ENCODE data around the gene ESRRG. TPM values are rescaled to one million over a fixed set of nuclear protein-coding genes. Genes with fewer than 3 reads are reported as not detected.

The ESRRG gene
- 14.0 TPM for total RNA-seq
- 0.90 TPM for polyA plus RNA-seq

DNA sequence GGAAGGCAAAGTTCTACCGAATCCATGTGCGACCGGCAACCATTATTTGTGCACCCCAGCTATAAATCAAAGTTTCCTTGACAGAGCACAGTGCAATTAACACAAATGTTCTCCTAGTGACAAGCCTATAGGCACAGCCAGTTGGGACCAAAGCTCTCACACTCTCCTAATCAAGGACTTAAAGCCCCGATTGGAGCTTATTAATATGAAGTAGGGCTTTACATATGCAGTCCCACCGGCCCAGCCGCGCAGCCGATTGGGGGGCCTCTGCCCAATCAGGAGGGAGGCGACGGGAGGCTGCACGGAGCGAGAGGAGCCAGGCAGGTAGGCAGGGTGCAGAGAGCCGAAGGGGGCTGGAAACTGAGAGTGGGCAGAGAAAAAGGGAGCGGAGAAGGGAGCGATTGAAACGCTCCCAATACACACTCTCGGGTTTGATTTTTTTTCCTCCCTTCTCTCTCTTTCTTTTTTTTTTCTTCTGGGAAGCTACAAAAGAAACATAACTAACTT lies at the start of gene ESRRG:
TSS of gene ESRRG (minus strand) at position 156 of the 507 bp plus-strand sequence. CDS start at position 26, 130 bp downstream.
- WGBS = 1% methylated on average over 17 of the region's 17 CpGs
- no peaks in the 10 kb centered on the region for H3K36me3 ChIP-seq (ENCODE audit: insufficient read depth)
- peak; percentile 39 for DNase-seq (ENCODE audit: extremely low spot score)
- H3K4me1 ChIP-seq (ENCODE audit: insufficient read depth) = no peaks in the 10 kb centered on the region
- peak within 1 kb of the TSS; percentile 22 for H3K4me3 ChIP-seq (ENCODE audit: low read depth, low read length)
- H3K27ac ChIP-seq (ENCODE audit: low read depth) = no peak within 1 kb of the TSS

DNA sequence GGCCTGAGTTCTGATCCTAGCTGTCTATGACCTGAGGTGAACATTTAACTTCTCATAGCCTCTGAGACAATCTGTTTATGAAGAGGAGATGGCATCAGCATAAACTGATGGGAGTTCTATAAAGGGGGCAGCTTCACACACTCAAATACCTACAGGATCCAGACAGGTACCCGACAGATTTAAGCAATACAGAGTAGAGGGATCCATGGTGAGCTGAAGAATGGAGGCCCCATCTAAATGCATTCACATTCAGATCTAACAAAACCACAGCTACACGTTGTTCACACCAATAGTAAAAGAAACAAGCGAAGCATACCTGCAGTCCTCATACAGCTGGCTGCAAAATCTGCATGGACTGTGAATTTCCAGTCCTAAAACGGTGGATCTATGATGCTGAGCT lies 48.7 kb upstream of the ESRRG start:
- Histone ChIP-seq H3K4me3 (ENCODE audit: low read depth, low read length) (no peak overlapping the region), H3K27ac (ENCODE audit: low read depth) (no peak overlapping the region), H3K36me3 (ENCODE audit: insufficient read depth) (no peaks in the 10 kb centered on the region), H3K4me1 (ENCODE audit: insufficient read depth) (no peaks in the 10 kb centered on the region)
- no peak for DNase-seq (ENCODE audit: extremely low spot score)
- WGBS = 69% methylated on average over 4 of the region's 4 CpGs

DNA sequence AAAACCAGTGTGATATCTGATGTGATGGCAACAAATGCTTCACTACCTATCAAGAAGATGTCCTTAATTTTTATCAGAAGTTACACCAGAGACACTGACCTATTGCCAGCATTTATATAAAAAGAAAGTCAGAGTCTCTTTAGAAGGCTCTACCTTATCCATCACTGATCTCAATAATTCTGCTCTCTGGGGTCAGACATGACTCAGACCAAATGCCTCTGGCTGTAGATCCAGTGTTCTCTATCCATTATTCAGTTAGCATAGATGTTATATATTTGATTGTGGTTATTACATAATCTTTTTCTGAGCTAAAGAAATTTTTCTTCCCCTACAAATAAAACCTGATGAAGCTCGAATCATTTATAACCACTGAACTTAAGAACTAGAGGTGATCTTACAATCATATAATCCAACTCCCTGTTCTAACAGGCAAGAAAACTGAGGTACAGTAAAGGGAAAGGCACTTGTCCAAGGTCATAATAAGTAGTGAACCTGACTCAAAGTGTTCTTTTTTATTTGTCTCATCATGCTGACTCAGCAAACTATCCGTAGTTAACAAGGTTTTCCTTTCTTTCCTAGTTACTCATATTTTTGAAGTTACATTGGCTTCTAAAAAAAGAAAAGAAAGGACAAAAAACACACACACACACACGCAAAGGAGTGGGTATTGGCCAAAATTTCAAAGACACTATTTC lies 43.6 kb upstream of the ESRRG start:
- H3K4me3 ChIP-seq (ENCODE audit: low read depth, low read length) = no peak overlapping the region
- DNase-seq (ENCODE audit: extremely low spot score) = no peak
- WGBS = 53% methylated on average over 3 of the region's 3 CpGs
- no peak overlapping the region for H3K27ac ChIP-seq (ENCODE audit: low read depth)
- H3K36me3 ChIP-seq (ENCODE audit: insufficient read depth) = no peaks in the 10 kb centered on the region
- no peaks in the 10 kb centered on the region for H3K4me1 ChIP-seq (ENCODE audit: insufficient read depth)

DNA sequence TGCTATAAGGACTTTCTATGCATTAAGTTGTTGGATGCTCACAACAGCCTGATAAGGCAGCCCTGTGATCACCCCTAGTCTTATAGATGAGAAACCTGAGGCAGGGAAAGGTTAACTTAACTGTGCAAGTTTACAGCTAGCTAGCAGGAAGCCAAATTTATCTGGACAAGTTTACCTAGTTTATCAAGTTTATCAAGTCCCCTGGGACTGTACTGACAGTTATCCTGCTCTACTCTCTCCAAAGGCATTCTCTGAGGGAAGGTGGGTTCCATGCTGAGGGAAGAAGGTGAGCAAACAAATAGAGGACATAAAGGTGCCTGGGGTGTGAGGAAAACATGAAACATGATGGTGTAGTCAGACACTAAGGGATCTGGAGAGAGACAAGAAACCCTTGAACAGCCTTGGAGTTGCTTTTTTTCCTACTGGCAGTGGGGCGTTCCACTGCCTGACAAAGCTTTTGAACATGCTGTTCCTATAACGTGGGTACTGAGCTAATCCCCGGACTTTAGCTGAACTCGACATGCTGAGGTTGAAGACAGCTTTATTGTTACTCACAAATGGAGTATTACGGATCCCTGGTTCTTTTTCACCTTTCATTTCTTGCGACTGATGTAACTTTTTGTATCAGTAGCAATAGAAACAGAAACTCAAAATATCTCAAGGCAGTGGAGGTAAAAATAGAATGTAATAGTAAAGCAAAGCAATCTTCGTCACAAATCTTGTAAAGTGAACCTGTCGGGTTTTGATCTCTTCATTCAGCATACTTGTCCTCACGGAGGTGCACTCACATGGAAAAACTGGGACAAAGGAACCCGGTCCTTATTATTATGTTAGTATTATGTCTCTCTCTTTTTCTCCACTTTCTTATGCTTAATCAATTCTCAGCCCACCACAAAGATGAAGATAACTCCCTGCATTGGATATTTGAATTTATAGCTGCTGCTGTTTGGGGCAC lies 42.4 kb upstream of the ESRRG start:
- no peak overlapping the region for H3K4me3 ChIP-seq (ENCODE audit: low read depth, low read length)
- WGBS = 29% methylated on average over 10 of the region's 10 CpGs
- H3K36me3 ChIP-seq (ENCODE audit: insufficient read depth) = no peaks in the 10 kb centered on the region
- no peak for DNase-seq (ENCODE audit: extremely low spot score)
- H3K4me1 ChIP-seq (ENCODE audit: insufficient read depth) = no peaks in the 10 kb centered on the region
- H3K27ac ChIP-seq (ENCODE audit: low read depth) = no peak overlapping the region

DNA sequence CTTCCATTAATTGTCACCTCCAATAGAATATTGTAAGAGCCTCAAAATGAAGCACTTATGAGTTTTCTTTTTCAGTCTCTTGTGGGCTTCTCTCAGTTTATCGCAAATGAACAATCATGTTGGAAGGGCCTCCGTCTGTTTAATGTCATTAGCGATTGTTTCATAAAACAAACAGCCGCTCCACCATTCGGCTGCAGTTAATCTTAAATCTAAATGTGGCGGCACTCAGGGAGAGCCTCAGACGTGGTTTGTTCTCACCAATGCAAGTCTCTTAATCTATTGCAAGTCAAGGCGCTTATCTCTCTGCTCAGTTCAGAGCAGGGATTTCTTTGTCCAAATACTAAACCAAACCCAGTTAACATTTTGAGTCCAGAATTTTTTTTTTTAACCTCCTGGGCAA lies 34.9 kb upstream of the ESRRG start:
- WGBS = 37% methylated on average over 8 of the region's 8 CpGs
- DNase-seq (ENCODE audit: extremely low spot score) = no peak
- Histone ChIP-seq H3K4me3 (ENCODE audit: low read depth, low read length) (no peak overlapping the region), H3K36me3 (ENCODE audit: insufficient read depth) (no peaks in the 10 kb centered on the region), H3K27ac (ENCODE audit: low read depth) (no peak overlapping the region), H3K4me1 (ENCODE audit: insufficient read depth) (no peaks in the 10 kb centered on the region)

DNA sequence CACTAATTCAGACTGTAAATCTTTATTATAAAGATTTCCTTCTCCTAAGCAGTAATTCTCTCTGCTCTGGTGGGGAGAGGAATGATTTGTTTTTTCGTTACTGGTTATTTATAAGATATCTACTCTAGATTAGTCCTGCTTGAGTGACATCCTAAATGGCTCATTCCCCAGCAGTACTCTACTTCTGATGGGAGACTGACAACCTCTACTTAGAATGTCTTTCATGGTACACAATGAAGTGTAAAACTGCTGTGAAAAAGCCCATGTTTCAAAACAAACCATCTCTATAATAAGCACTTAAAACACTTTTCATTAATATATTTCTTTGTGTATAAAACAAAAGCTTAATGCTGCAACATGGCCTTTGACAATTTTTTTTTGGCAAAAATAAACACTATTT lies 33.9 kb upstream of the ESRRG start:
- H3K4me1 ChIP-seq (ENCODE audit: insufficient read depth) = no peaks in the 10 kb centered on the region
- H3K27ac ChIP-seq (ENCODE audit: low read depth) = no peak overlapping the region
- no peaks in the 10 kb centered on the region for H3K36me3 ChIP-seq (ENCODE audit: insufficient read depth)
- no peak for DNase-seq (ENCODE audit: extremely low spot score)
- H3K4me3 ChIP-seq (ENCODE audit: low read depth, low read length) = no peak overlapping the region
- 81% methylated on average over 1 of the region's 1 CpG for WGBS

DNA sequence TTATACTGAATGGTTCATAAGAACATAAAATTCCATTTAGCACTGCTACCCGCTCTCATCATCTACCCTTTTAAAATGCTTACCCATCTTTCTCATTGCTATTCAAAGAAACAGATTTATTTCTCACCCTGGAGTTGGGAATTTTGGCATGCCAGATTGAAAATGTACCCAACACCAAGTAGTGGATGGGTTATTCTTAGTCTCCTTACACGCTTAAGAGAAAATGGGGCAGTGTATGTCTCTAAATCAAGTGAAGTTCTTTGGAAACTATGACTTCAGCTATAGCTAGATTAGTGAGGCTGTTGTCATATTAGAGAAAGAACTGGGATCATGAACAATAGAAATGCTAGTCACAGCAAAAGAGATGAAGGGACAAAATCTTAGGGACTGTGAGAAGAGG lies 27.7 kb upstream of the ESRRG start:
- WGBS = 89% methylated on average over 2 of the region's 2 CpGs
- H3K4me1 ChIP-seq (ENCODE audit: insufficient read depth) = no peaks in the 10 kb centered on the region
- H3K27ac ChIP-seq (ENCODE audit: low read depth) = no peak overlapping the region
- H3K4me3 ChIP-seq (ENCODE audit: low read depth, low read length) = no peak overlapping the region
- no peaks in the 10 kb centered on the region for H3K36me3 ChIP-seq (ENCODE audit: insufficient read depth)
- DNase-seq (ENCODE audit: extremely low spot score) = no peak

DNA sequence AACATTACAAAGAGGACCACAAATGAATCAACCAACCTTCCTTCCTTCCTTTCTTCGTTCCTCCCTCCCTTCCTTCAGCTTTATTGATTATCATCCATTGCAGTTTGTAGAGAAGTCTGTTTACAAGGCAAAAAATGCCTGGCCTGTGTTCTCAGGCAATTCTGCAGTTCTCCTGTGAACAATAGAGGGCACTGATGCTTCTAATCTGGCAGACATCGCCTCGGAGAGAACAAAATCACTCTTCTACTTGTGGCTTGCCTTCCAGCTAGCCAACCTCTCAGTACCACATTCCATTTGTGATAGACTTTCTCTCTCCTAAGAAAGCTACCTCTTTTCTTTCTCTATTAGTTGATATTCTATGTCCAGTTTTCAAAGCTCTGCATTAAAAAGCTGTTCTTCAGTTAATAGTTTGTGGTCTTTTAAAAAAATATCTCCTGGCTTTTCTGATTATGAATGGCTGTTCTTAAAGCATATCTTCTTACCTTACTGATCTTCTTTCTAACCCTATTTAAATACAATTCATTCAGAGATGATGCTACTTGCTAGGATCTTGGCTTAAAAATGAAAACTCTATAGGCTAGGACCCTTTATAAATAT lies 26.9 kb upstream of the ESRRG start:
- Histone ChIP-seq H3K27ac (ENCODE audit: low read depth) (no peak overlapping the region), H3K4me3 (ENCODE audit: low read depth, low read length) (no peak overlapping the region), H3K4me1 (ENCODE audit: insufficient read depth) (no peaks in the 10 kb centered on the region), H3K36me3 (ENCODE audit: insufficient read depth) (no peaks in the 10 kb centered on the region)
- 9% methylated on average over 3 of the region's 3 CpGs for WGBS
- DNase-seq (ENCODE audit: extremely low spot score) = peak; percentile 31

DNA sequence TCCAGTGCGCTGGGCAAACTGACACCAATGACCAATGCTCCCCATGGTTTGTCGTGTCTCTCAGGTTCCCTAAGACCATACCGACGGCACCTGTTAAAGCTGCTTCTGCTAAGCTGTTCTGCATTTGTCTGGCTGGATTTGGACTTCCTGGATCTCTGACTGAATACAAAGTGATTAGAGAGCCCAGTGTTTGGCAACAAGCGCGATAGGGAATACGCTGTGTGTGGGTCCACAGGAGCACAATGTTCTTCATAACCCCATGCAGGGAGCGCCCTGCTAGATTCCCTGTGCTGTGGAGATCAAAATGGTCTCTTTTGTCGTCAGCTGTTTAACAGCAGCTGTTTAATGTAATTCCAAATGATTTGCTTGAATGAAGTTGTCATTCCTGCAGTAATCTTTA lies 26.0 kb upstream of the ESRRG start:
- Histone ChIP-seq H3K4me3 (ENCODE audit: low read depth, low read length) (no peak overlapping the region), H3K4me1 (ENCODE audit: insufficient read depth) (no peaks in the 10 kb centered on the region), H3K36me3 (ENCODE audit: insufficient read depth) (no peaks in the 10 kb centered on the region), H3K27ac (ENCODE audit: low read depth) (no peak overlapping the region)
- WGBS = 89% methylated on average over 9 of the region's 9 CpGs
- no peak for DNase-seq (ENCODE audit: extremely low spot score)

DNA sequence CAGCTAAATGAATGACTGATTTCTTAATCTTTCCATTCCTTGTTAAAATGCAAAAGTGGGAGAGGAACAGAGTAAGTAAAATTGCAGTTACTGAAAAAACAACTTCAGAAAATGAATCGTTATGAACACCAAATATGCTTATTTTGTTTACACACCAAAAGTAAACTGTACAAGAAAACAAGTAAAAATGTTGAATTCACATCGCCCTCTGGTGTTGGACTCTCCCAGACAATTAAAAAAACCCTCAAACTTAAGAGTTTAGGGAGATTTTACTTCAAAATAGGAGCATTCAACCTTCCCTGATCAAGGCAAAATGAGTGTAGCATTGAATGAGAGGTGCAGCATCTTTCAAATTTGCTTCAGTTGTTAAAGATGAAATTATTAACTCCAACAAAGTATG lies 19.4 kb upstream of the ESRRG start:
- Histone ChIP-seq H3K36me3 (ENCODE audit: insufficient read depth) (no peaks in the 10 kb centered on the region), H3K4me3 (ENCODE audit: low read depth, low read length) (no peak overlapping the region), H3K4me1 (ENCODE audit: insufficient read depth) (no peaks in the 10 kb centered on the region), H3K27ac (ENCODE audit: low read depth) (no peak overlapping the region)
- WGBS = 54% methylated on average over 2 of the region's 2 CpGs
- DNase-seq (ENCODE audit: extremely low spot score) = no peak

DNA sequence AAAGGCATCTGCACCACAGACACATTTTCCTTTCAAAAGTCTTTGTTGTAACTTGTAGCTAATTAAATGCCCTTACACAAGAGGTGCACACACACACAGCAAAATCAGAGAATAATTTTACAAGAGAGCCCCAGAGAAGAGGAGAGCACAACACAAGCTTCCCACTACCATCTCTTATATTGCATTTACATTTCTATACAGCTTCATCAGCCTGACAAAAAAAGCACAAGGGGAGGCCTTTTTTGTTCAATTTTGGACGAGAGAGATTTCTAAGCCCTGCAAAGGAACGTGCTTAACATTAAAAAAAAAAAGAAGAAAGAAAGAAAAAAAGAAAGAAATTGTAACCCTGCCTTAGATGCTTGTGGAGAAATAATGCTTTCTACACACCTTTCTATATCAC lies 17.1 kb upstream of the ESRRG start:
- H3K4me1 ChIP-seq (ENCODE audit: insufficient read depth) = no peaks in the 10 kb centered on the region
- no peak for DNase-seq (ENCODE audit: extremely low spot score)
- no peak overlapping the region for H3K27ac ChIP-seq (ENCODE audit: low read depth)
- no peak overlapping the region for H3K4me3 ChIP-seq (ENCODE audit: low read depth, low read length)
- H3K36me3 ChIP-seq (ENCODE audit: insufficient read depth) = no peaks in the 10 kb centered on the region
- 43% methylated on average over 2 of the region's 2 CpGs for WGBS

DNA sequence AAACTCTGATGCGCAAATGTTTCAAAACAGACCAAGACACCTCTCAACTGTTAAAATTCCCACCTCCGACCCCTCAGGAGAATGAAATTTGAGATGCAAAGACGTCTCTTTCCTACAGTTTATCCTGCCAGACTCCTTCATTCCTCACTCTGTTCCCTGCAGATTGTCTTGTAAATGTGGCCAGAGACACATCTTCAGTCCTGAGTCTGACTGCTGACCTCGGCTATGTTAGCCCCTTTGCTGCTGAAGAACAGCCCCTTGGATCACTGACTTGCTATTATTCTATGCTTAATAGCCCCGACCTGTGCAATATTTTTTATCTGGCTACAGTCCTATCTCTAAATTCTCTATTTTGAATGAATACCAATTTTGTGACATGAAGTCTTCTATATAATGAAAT lies 16.6 kb upstream of the ESRRG start:
- no peak overlapping the region for H3K27ac ChIP-seq (ENCODE audit: low read depth)
- 49% methylated on average over 5 of the region's 5 CpGs for WGBS
- H3K4me1 ChIP-seq (ENCODE audit: insufficient read depth) = no peaks in the 10 kb centered on the region
- no peak for DNase-seq (ENCODE audit: extremely low spot score)
- H3K36me3 ChIP-seq (ENCODE audit: insufficient read depth) = no peaks in the 10 kb centered on the region
- H3K4me3 ChIP-seq (ENCODE audit: low read depth, low read length) = no peak overlapping the region

DNA sequence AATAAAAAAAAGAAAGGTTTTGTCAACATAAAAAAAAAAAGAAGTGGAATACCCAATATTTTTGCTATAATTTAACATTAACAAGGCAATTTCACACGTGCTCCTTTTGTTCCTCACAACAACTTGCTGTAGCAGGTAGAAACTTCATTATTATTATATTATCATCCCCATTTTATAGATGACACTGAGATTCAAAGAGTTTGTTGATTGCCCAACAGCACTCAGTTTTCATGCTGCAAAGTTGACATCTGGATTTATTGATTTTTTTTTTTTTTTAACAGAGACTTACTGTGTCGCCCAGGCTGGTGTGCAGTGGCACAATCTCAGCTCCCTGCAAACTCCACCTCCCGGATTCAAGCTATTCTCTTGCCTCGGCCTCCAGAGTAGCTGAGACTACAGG lies 8.9 kb upstream of the ESRRG start:
- H3K4me3 ChIP-seq (ENCODE audit: low read depth, low read length) = no peak overlapping the region
- H3K27ac ChIP-seq (ENCODE audit: low read depth) = no peak overlapping the region
- no peaks in the 10 kb centered on the region for H3K36me3 ChIP-seq (ENCODE audit: insufficient read depth)
- H3K4me1 ChIP-seq (ENCODE audit: insufficient read depth) = no peaks in the 10 kb centered on the region
- DNase-seq (ENCODE audit: extremely low spot score) = no peak
- 94% methylated on average over 4 of the region's 4 CpGs for WGBS
